ENCODE results near the gene MAP3K8.
"Not testable (repeated sequence)": the region's sequence is repeated elsewhere in the genome, so short reads cannot be mapped to it uniquely, and the experiment has no call there.

- not testable (repeated sequence) for TF ChIP-seq CTCF, POLR2A, EP300, POLR2AphosphoS5 (IDR thresholded peaks at IDR 0.05)
Measured at GRCh38 chr10:30435499-30436167, 1.6 kb downstream of the MAP3K8 start.

Measured in stomach (tissue), 4 donors.